ENCODE results near the gene ZNF521.

Gene ZNF521

GRCh38 chr18:25326361-25326952, 25.5 kb downstream of the ZNF521 start:
- peak; percentile 69 for ATAC-seq
- TF ChIP-seq ZFP3 (CRISPR knock-in tag; IDR thresholded peaks at IDR 0.05) (no peak), ZNF8 (CRISPR knock-in tag; IDR thresholded peaks at IDR 0.05) (no peak), ZNF70 (CRISPR knock-in tag; IDR thresholded peaks at IDR 0.05) (no peak), OSR1 (CRISPR knock-in tag; IDR thresholded peaks at IDR 0.05) (no peak), CSRNP3 (CRISPR knock-in tag; IDR thresholded peaks at IDR 0.05) (no peak), ZNF565 (CRISPR knock-in tag; conservative IDR thresholded peaks at IDR 0.05; ENCODE audit: low read depth) (no peak), RARB (CRISPR knock-in tag; IDR thresholded peaks at IDR 0.05) (no peak), ZFP30 (CRISPR knock-in tag; IDR thresholded peaks at IDR 0.05) (no peak), SNAI2 (CRISPR knock-in tag; IDR thresholded peaks at IDR 0.05) (no peak), ISL1 (CRISPR knock-in tag; IDR thresholded peaks at IDR 0.05) (no peak), PPARA (CRISPR knock-in tag; IDR thresholded peaks at IDR 0.05; ENCODE audit: borderline replicate concordance) (no peak)

GRCh38 chr18:25322806-25323205, 29.2 kb downstream of the ZNF521 start:
- no peak for TF ChIP-seq PPARA (CRISPR knock-in tag; IDR thresholded peaks at IDR 0.05; ENCODE audit: borderline replicate concordance)
- TF ChIP-seq ZFP3 (CRISPR knock-in tag; IDR thresholded peaks at IDR 0.05) = no peak
- no peak for TF ChIP-seq ZNF70 (CRISPR knock-in tag; IDR thresholded peaks at IDR 0.05)
- no peak for TF ChIP-seq CSDC2 (CRISPR knock-in tag; IDR thresholded peaks at IDR 0.05)
- no peak for TF ChIP-seq ZFP30 (CRISPR knock-in tag; IDR thresholded peaks at IDR 0.05)
- no peak for TF ChIP-seq ISL1 (CRISPR knock-in tag; IDR thresholded peaks at IDR 0.05)
- TF ChIP-seq TCF4 (CRISPR knock-in tag; IDR thresholded peaks at IDR 0.05; ENCODE audit: borderline replicate concordance) = no peak
- TF ChIP-seq BACH2 (CRISPR knock-in tag; IDR thresholded peaks at IDR 0.05; ENCODE audit: borderline replicate concordance) = no peak
- no peak for TF ChIP-seq POU6F1 (CRISPR knock-in tag; IDR thresholded peaks at IDR 0.05; ENCODE audit: borderline replicate concordance, low read depth)
- no peak for TF ChIP-seq ARNTL (CRISPR knock-in tag; IDR thresholded peaks at IDR 0.05; ENCODE audit: borderline replicate concordance, low read depth)
- no peak for TF ChIP-seq PATZ1 (CRISPR knock-in tag; IDR thresholded peaks at IDR 0.05; ENCODE audit: borderline replicate concordance)
- TF ChIP-seq ZNF565 (CRISPR knock-in tag; conservative IDR thresholded peaks at IDR 0.05; ENCODE audit: low read depth) = no peak
- no peak for TF ChIP-seq CREB5 (CRISPR knock-in tag; IDR thresholded peaks at IDR 0.05; ENCODE audit: low read depth)
- TF ChIP-seq OSR1 (CRISPR knock-in tag; IDR thresholded peaks at IDR 0.05) = no peak
- no peak for TF ChIP-seq ZNF8 (CRISPR knock-in tag; IDR thresholded peaks at IDR 0.05)
- ATAC-seq = no peak

GRCh38 chr18:25316381-25317018, 35.5 kb downstream of the ZNF521 start:
- no peak for ATAC-seq
- no peak for TF ChIP-seq SNAI2 (CRISPR knock-in tag; IDR thresholded peaks at IDR 0.05)
- TF ChIP-seq ZFP30 (CRISPR knock-in tag; IDR thresholded peaks at IDR 0.05) = no peak
- no peak for TF ChIP-seq POU6F1 (CRISPR knock-in tag; IDR thresholded peaks at IDR 0.05; ENCODE audit: borderline replicate concordance, low read depth)
- TF ChIP-seq ZFP3 (CRISPR knock-in tag; IDR thresholded peaks at IDR 0.05) = no peak
- TF ChIP-seq ZC3H10 (CRISPR knock-in tag; IDR thresholded peaks at IDR 0.05) = no peak
- no peak for TF ChIP-seq ZNF70 (CRISPR knock-in tag; IDR thresholded peaks at IDR 0.05)
- TF ChIP-seq OSR1 (CRISPR knock-in tag; IDR thresholded peaks at IDR 0.05) = no peak

Measured in SK-N-SH treated with all-trans-retinoic acid at 6 μM for 48 hours (cell line).